NCI-H510A treated with DMSO at 0.1 percent for 48 hours (cell line): ENCODE measurements around the gene CLBA1.

Experiments used
- DNase-seq: peaks from one replicate; lab custom pipeline; 2025; lab: John Stamatoyannopoulos, UW

CLBA1 gene

DNA sequence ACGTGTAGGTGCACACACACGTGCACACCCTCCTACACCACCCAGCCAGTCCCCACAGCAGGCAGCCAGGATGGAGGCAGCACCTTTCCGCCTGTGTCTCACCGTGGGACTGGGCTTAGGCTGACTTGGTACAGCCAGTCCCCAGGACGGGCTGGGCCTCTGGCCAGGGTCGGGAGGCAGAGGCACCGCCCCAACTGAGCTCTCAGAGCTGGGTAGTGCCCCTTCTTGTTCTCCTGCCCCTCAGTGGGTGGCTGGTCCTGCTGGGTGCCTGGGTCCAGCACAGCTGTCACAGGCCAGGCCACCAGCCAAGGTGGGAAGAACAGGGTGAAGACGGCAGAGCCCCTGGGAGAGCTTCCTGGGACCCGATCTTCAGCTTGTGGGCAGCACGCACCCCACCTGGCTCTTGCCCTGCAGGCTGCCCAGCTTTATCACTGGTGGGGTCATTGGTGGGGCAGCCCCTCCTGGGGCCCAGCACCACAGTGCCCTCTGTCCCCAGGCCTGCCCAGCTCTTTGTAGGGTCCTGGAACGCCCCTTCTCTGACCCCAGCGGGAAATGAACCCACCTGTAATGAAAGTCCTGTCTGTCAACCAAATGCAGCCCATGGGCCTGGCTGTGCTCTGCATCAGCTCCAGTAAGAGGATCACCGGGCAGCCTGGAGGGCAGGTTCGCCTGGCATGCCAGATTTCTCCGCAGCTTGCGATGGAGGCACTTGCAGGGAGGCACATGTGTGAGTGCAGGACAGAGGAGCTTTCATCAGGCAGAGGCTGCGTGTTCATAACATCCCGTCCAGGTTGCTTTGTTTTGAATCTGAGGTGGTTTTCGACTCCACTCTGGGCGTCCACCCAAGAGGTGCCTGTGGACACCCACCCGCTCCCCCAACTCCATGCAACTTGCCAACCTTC, 20.6 kb downstream of the CLBA1 start:
- DNase-seq = no peak

DNA sequence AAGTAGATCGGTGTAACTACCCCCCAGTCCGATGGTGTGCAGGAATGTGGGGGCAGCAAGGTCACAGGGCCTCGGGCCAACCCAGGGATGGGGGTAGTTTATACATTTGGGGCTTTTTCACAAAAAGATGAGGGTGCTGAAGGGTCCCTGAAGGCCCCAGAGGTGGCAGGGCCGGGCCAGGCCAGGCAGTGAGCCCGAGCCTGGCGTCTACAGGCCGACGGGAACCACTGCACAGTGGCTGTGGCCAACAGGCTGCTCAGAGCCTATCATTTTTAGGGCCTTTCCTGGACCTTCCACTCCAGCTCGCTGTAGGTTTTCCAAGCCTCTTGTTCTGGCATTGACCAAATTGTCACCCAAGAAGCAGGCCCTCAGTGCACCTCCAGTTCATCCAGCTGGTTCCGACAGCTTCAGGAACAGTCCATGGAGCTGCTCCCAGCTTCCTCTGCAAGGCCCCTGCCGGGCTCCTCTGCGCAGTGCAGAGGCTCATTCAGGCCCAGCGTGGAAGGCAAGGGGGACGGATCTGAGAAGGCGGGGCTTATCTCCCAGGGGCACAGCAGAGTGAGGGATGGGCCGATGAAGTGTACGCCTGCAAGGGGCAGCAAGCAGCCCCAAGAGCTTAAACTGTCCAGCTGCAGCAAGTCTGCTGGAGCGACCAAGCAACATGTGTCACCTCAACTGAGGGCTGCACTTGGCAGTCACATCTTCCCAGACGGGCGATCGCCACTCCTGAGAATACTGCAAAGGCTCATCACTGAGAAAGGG, 21.4 kb downstream of the CLBA1 start:
- DNase-seq = no peak

DNA sequence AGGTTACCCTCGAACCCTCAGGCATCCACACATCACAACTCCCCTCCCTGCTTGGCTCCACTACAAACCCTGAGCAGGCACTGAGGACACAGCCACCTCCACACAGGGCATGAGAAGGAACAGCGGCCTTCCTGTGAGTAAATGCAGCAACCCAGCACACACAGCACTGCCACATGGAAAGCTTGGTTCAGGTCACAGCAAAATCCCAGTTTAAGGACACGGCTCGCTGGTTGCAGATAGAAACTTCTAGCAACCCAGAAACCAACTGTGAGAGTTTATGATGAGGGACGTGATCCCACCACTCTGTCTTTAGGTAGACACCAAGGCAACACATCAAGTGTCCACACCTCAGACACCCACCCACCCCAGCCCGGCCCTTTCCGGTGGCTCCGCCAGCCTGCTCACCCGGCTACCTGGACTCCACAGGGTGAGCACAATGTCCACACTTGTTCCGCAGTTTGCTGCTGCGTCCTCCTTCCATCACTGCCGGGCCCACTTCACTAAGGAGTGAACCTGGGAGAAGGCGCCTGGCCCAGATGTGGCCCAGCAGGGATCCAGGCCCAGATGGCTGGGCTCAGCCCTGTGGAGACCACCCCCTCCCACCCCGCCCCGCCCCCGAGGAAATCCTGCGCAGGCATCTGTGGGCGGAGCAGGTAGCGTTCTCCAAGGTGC, 22.1 kb downstream of the CLBA1 start:
- DNase-seq = no peak

DNA sequence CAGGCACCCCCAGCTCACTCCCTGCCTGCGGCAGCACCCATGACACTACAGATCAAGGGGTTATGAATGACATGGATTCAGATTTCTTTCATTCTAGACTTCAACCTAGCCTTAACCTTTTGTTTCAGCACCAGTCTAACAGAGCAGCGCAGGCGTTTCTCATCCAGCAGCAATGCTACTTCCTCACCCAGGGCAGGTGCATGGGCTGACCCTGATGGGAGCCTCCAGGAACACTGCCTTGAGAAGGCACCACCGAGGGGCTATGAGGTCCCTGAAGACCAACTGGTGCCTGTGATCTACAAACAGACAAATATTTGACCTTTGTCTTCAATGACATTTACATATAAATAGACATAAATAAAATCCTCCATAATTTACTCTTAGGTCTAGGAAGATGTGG, 24.5 kb downstream of the CLBA1 start:
- no peak for DNase-seq

DNA sequence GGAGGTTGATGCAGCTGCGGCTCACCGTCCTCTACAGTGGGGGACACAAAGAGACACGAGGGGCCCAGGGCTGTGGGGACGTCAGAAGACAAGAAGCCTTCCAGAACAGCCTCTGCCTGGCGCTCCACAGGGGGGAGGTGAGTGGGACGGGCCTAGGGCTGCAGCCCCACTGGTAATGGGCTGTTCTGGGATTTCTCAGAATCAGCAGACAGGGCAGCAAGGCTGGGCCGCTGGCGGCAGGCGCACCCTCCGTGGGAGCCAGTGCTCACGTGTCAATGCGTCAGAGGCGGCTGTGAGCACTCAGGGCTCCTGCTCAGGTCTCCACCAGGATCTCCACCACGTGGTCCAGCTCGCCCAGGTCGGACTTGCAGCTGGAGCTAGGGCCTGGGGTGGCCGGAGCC, 25.3 kb downstream of the CLBA1 start:
- no peak for DNase-seq

DNA sequence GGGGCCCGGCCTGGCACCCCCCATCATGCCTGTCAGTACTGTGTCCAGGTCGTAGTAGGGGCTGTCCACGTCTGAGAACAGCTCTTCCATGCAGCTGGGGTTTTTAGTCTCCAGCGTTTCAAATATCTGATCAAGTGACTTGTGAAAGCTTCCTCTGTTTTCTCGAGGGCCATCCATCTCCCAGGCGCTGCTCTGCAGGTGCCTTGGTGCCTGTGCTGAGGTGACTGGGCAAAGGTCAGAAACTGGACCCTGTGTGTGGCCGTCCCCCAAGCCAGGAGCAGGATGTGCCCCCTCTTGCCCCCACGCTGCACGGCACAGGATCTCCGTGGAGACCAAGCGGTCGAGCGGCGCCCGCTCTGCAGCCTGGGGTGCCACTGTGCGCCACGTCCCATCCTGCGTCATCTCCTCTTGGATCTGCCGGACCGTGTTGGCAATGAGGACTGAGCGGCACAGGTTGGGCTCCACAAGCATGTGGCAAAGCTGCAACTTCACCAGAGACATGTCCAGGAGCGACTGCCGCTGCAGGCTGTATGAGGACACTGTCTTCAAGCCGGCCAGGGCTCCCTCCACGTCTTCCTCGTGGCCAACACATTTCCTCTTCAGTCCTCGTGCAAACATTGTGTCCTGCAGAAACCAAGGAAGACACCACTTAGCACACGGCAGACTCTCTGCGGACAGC, 25.9 kb downstream of the CLBA1 start:
- no peak for DNase-seq

DNA sequence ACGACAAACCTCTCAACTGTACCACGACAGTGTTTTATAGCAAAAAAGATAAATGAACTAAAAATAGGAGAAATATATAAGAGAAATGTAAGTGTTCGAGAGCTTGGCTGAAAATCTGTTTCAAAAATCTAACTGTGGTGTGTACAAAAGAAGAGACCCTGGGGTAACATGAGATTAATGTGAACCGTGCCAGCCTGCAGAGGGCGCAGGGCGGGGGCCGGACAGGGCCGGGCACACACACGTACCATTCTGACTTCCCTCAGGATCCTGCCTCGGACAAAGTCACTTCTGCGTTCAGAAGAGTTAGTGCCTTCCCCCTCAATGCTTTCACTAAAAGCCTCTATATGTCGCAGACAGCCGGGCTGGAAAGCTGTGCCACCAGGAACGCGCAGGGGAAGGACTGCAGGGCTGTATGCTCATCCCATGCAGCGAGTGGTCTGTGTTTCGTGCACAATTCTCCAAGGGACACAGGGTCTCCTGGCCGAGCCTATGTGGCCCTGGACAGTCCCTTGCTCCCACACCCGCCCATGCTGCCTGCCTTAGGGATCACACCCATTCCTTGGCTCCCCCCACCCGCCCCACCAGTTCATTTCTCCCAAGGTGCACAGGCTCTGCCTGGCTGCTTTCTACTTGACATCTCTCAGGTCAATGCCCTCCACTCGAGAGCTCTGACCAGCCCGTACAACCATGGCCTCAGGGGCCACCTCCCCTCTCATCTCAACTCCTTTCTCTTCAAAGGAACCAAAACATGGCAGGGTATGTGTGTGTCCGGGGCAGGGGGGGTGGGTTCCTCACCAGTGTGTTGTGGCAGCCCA, 26.8 kb downstream of the CLBA1 start:
- no peak for DNase-seq

DNA sequence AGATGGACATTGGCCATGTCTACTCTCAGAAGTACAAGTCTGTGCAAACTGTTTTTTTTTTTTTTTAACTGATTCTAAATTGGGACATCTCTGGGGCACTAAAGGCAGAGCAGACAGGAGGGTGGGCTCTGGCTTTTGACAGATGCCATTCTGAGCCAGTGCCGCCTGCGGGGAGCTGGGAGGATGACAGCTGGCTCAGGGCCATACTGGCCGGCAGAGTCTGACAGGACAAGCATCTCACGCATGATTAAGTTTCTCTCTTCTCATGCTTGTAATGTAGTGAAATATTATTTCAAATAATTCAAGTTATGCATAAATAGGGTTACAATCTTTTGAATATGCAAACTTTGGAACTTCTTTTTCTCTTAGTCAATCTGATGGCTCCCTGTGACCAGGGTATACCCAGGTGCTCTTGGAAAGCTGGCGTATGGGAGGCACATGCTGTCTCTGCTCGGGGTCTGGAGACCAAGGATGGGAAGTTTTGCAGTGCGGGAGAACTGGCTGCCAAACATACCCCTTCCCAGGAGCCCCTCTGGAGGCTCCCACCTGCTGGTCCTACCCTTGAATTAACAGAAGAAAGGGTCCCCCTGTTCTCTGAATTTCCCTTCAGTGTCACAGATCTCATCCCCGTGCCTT, 27.7 kb downstream of the CLBA1 start:
- peak; percentile 11 for DNase-seq

DNA sequence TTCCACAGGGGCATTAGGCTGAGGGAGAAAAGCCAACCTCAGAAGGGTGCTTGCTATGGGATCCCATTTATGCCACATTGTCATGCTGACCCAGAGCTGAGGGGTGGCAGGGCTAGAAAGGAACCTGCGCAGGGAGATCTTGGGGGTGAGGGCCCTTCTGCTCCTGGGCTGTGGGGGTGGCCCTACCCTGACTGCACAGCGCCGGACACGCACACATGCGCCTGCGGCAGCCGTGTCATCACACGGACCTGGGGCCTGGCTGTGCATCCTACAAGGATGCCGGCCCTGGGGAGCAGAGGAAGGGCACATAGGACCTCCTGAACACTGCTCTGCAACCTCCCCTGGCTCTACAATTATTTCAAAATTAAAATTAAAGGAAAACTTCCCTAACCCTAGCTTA, 28.4 kb downstream of the CLBA1 start:
- DNase-seq = no peak

DNA sequence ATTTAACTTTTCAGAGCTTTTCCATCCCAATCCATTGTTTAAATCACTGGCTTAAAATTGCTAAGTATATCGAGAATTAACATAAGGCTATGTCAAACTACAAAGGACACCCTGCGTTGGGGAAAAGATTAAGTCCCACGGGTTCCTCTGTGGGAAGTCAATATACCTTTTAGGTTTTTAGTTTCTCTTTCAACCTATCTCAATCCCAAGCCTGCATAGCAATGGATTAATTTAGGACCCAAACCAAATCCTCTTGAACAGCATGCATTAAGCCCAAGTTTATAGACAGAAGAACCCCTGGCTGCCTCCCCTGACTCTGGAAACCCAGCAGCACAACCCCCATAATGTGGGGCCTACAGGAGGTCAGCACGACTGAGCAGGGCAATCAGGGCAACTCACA, 29.0 kb downstream of the CLBA1 start:
- DNase-seq = no peak

DNA sequence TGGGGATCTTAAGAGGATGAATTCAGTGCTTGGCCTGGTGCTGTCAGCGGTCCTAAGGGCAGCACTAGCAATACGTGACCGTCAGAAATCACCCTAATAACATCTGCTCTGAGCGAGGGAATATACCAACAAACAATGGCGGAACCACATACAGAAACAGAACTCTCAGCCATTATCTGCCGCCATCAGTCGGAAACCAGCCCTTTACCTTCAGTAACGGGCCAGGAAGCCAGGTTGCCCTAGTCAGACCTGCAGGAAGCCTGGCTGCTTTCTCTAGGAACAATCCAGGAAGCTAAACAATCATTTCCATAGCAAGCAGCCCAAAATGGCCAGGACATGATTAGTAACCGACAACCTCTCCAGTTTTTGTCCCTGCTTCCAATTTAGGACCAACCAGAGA, 29.7 kb downstream of the CLBA1 start:
- DNase-seq = no peak

DNA sequence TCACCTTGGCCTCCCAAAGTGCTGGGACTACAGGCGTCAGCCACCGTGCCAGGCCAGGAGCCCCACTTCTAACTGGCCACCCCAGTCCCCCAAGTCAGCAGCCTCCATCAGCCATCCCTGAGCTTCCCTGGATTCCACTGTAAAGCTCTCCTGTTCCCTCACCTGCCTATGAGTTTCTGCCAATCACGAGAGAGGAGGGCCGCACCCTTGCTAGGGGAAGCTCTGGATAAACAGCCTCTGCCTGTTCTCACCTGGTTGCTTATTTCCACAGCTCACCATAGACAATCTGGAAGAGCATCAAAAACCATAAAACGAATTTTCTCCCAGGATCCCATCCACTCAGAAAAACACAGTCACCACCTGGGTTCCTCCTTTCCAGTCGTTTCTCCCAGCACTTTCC, 30.3 kb downstream of the CLBA1 start:
- peak; percentile 9 for DNase-seq

DNA sequence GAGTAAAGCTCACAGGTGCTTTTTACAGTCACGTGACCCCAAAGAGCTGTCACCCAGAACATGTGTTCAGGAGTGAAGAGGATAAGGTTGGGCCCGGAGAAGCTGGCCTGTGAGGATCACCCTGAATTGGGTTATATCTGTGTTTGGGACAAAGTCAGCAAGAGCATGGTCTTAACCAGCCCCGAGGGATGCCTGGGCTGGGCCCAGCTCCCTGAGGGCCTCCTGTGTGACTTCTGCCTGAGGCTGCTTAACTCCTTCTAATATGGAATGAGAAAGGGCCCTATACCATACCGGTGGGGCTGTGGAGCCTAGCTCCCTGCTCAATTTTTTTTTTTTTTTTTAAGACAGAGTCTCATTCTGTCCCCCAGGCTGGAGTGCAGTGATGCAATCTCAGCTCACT, 32.8 kb downstream of the CLBA1 start:
- DNase-seq = no peak

DNA sequence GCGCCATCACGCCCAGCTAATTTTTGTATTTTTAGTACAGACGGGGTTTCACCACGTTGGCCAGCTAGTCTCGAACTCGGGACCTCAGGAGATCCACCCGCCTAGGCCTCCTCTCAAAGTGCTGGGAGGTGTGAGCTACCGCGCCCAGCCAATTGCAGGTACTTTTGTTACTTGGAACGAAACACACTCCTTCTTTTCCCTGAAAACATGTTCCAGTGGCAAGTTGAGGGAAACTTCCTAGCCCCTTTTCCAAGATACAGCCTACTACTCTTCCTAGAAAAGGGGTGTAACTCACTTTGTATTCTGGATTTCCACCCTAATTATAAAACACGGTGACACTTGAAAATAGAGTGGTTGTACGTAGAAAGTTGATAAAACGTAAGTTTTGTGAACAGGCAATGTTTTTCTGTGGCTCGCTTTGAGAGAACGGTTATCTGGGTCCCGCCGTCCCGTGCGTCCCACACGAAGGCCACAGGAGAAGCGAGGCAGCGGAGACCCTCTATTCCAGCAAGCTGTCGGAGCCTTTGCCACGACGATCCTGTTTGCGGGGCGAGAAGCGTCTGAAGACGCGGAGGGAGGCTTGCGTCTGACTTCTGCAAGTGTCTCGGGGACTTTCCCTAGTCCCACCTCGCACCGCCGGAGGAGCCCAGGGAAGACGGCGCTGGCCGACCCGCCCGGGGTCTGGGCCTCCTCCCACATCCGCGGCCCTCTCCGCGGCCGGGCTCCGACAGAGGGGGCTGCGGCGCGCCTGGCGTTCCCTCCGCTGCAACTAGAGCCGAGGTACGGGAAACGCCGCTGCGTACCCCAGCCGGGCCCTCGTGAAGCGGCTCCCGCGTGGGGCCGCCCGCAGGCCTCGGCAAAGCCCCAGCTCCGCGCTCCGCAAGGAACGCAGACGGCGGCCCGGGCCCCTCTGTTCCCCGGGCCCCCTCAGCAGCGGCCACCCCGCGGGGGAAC, 34.5 kb downstream of the CLBA1 start:
- DNase-seq = no peak

DNA sequence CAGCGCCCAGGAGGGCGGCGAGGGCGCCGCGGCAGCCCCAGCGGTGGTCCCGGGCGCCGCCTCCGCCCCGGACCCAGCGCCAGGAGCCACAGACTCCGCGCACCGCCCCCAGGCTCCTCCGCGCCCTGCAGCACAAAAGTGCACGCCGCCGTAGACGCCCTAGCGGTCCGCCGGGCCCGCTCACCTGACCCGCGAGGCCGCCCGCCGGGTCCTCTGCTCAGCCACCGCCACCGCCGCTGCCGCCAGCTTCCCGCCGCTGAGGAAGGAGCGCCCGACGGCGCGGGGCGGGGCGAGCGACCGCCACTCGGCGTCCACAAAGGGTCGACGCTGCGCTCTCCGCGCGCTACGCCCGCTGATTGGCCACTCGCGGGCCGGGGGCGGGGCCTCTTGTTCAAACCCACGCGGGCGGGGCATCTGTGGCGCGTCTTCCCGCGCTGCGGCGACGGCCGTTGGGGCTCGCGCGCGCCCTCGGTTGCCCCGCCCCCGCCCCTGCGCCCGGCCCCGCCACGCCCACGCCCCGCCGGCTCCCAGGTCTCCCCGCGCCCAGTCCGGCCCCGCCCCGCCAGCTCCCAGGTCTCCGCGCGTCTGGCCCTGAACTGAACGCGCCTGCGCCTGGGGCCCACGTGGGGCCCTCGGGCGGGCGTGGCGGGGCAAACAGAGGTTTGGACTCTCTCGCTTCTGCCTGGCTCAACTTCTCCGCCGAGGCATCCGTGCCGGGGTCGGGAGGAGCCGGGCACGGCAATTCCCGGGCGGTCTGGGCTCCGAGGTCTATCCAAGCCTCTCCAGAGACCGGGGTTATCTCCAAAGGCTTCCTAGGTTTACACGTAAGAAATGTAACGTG, 35.4 kb downstream of the CLBA1 start, which contains the start of gene CDCA4:
Gene CDCA4 (minus strand): TSS at position 269 of the 841 bp plus-strand sequence. CDS start 9,154 bp downstream, outside the sequence.
- DNase-seq = peak; percentile 99

DNA sequence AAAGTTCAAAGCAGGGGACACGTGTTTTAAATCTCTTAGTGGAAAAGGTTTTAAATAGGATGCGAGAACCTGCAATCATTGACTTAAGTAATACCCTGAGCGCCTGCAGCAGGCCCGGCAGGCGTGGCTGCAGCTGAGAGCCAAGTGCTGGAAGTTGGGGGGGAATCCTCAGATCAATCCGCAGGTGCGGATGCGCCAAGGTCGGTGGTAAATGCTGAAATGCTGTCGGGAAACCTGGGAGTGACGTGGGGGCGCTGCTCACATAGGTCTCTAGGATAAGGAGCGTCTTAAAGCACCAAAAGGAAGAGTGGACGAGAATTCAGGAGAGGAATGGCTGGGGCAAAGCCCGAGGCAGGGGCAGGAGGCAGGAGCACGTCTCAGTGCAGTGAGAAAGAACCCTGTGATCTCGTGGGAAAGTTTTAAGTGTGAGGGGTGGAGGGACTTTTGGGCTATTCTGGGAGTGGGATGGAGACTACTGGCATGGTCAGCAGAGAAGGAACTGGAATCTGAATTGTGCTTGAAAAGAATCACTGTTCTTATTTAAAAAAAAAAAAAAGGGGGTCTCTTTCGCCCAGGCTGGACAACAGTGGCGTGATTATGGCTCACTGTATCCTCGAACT, 36.2 kb downstream of the CLBA1 start:
- DNase-seq = peak; percentile 73

DNA sequence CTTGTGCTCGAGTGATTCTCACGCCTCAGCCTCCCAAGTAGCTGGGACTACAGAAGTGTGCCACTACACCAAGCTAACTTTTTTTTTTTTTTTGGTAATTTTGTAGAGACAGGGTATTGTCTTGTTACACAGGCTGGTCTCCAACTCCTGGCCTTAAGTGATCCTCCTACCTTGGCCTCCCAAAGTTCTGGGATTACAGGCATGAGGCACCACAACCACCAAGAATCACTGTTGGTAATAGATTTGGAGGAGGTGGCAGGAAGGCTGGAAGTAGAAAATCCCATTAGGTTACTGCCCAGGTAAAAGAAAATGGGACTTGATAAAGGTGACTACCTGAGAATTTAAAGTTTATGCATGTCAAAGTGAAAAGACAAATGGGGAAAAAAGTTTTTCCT, 36.7 kb downstream of the CLBA1 start:
- no peak for DNase-seq

DNA sequence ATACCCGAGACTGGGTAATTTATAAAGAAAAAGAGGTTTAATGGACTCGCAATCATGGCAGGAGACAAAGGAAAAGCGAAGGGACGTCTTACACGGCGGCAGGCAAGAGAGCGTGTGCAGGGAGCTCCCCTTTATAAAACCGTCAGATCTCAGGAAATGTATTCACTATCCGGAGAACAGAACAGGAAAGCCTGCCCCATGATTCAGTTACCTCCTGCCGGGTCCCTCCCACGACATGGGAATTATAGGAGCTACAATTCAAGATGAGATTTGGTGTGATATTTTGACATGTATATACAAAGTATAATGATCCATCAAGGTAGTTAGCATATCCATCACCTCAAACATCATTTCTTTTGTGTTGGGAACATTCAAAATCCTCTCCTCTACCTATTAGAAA, 37.6 kb downstream of the CLBA1 start:
- DNase-seq = no peak
